ENCODE results near the gene MAML3. TPM values are rescaled to one million over a fixed set of nuclear protein-coding genes. Genes with fewer than 3 reads are reported as not detected.

MAML3 gene
- total RNA-seq, 1 donor from 2014 or later: 18.7 TPM

DNA sequence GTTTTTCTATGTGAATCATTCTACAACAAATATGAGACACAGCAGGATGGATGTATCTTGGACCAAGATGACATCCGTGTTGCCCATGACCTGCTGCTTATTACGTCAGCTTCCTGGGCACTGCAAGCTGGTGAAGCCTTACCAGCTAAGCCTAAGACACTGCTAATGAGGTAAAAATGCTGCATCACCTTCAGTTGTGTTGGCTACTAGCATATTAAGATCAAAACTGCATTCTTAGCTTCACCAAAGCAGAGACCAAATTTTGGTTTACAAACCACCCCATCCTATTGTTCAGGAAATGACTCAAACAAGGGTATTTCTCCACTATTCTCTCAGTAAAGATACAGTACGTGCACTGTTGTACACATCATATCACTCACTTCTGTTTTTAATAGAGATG lies 50.3 kb downstream of the MAML3 start:
- DNase-seq (ENCODE audit: extremely low read depth, low read depth, low spot score): no peak

- DNase-seq (ENCODE audit: extremely low read depth, low read depth, low spot score): no peak
Observed at GRCh38 chr4:140102421-140102820, 51.6 kb downstream of the MAML3 start.

GRCh38 chr4:140100771-140101170 lies 53.2 kb downstream of the MAML3 start:
- no peak for DNase-seq (ENCODE audit: extremely low read depth, low read depth, low spot score)

DNA sequence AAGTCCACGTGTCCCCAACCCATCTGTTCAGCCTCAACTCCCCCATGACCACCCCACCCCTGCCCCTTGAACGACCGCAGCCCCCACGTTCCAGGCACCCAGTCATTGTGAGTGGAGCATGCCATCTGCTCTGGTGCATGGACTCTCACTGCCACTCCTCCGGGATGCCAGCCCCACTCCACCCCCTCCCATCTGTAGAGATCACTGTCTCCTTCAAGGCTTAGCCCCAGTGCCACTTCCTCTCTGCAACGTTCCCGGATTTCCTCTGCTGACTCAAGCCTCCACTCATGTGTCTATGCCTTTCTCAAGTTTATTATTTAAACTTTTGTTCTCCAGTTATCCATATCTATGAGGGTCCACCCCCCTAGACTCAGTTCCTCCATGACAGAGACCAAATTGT lies 54.0 kb downstream of the MAML3 start:
- DNase-seq (ENCODE audit: extremely low read depth, low read depth, low spot score): no peak

DNA sequence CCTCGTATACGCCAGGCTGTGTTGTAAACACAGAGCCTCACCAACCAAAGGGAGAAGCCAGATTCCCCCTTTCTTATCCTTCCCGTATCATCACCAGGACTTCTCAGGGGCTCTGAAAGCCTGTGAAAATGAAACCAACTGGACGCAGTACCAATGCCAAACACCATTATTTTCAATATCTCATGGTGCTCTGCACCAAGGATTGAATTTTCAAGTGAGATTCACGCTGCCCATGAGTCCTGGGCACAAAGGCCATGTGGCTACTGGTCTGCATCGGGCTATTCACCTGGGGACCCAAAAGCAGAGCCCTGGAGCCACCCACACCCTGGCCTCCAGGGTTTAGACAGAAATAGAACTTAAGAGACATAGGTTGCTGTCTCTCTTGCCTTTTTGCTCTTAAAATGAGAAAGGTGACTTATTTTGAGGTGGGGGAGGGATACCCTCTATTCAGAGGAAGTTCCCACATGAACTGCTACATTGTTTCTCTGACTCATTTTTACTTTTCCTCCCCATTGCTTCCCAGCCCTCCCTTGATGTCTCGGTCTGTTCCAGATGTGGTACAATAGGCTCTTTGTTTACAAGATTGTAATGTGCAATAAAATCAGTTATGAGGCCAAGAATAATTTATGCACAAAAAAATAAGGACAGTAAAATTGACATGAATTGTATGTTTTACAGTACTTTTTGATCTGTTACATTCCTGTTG lies 55.4 kb downstream of the MAML3 start:
- no peak for DNase-seq (ENCODE audit: extremely low read depth, low read depth, low spot score)

GRCh38 chr4:140097572-140097971 lies 56.4 kb downstream of the MAML3 start:
- no peak for DNase-seq (ENCODE audit: extremely low read depth, low read depth, low spot score)

GRCh38 chr4:140096921-140097320 lies 57.1 kb downstream of the MAML3 start:
- no peak for DNase-seq (ENCODE audit: extremely low read depth, low read depth, low spot score)

DNA sequence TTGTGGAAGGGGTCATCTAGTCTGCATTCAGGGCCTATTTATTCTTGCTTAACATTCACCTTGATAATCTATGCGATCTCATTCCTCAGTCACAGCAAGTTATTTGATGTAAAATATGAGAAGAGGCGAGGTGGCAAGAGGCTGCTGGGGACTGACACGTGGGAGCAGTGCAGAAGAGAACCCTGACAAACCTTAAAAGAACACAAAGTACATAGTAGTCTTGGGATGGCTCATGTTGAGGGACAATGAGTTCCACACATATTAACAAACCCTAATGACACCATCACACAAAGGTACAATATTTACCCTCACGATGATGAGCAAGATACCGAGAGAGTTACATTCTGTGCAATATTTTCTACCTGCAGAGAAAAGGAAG lies 57.5 kb downstream of the MAML3 start:
- no peak for DNase-seq (ENCODE audit: extremely low read depth, low read depth, low spot score)

DNA sequence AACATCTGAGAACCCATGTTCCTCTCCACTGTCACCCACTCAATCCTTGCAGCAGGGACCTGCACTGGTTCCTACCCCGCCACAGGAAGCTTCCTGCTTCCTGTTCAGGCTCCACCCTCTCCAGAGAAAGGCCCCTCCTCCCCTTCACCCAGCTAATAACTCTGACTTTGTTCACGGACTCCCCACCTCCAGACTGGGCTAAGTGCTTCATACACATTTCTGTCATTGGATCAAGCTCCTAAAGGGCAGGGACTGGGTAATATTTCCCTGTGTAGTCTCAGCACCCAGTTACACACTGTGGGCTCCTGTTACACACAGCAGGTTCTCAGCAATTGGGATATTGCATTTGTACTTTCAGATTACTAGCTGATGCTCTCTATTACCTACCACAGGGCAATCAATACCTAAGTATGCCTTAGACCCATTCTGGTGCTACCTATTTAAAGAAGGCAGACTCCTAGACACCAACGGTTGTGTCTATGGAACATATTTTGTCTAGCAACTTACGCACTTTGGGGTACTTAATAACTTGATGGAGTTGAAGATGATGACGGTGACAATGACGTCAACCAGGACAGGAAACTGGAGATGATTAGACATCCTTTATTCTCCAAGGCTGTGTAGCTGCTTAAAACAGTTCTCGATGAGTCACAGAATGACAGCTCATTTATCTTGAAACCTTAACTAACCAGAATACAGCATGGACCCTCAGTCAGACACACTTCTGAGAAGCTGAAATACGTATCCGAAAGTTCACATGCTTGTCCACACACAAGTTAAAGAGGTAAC lies 58.1 kb downstream of the MAML3 start:
- DNase-seq (ENCODE audit: extremely low read depth, low read depth, low spot score): peak; percentile 99

- no peak for DNase-seq (ENCODE audit: extremely low read depth, low read depth, low spot score)
Observed at GRCh38 chr4:140094438-140095420, 59.3 kb downstream of the MAML3 start.

- DNase-seq (ENCODE audit: extremely low read depth, low read depth, low spot score): no peak
Observed at GRCh38 chr4:140092094-140092851, 61.7 kb downstream of the MAML3 start.

DNA sequence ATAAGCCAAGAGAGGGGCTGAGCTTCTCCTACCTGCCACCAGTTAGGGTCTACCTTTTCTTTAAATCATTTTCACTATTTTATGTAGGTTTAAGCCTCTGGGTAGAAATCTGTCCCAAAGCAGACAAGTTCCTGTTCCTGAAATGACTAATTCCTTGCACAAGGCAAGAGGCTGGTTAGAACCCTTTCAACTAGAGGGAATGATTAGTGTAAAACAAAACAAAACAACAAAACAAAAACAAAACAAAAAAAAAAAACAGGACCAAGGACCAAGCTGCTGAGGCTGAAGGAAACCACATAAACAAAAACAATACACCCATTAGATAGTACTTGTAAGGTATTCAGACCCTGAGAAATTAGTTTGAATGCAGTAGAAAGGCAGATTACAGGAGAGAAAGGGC lies 62.7 kb downstream of the MAML3 start:
- DNase-seq (ENCODE audit: extremely low read depth, low read depth, low spot score): no peak

DNA sequence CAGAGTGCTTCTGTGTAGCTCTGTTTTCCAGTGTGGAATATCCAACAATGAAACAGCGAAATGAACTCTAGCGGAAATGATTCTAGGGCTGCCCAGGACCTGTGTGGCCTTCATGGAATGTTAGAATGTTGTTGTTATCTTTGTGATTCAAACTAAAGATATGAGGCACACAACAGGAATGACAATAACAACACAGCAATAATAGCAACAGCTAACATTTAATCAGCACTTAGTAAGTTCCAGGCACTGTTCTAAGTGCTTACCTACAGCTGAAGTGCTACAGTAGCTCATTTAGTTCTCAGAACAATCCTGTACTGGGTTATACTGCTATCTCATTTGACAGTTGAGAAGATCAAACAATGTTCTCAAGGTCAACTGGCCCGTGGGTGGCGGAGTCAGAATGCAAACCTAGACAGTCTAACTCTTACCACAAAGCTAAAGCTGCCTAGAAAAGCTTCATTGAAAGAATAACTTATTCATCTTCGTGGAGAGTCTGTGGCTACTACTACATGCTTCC lies 63.7 kb downstream of the MAML3 start:
- DNase-seq (ENCODE audit: extremely low read depth, low read depth, low spot score): peak; percentile 88

GRCh38 chr4:140089216-140089615 lies 64.8 kb downstream of the MAML3 start:
- no peak for DNase-seq (ENCODE audit: extremely low read depth, low read depth, low spot score)

DNA sequence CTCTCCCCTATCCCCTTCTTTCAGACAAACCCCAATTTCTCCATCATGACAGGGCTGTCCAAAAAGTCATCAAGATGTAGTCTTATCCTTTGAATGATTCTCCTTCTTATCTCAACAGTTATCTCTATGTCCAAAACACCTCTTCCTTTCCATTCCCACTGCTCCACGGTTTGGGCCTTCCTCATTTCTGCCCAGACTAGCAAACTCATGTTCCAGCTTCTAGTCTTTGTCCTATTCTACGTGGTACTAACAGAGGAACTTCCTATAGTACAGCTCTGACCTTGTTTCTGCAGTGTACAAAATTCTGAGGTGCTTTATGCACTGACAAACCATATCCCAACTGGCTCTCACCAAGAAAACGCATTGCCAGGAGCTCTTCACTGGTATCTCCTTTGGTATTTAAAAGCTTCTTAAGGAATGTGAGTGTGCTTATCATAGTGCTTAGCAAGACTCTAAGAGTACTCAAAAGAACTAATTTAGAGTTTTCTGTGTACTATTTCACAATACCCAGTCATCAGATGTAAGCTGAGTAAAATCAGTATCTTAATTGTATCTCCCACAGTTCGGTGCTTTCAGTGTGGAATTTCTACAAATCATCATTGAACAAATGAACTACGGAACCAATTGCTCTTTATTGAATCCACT lies 65.5 kb downstream of the MAML3 start:
- DNase-seq (ENCODE audit: extremely low read depth, low read depth, low spot score): no peak

DNA sequence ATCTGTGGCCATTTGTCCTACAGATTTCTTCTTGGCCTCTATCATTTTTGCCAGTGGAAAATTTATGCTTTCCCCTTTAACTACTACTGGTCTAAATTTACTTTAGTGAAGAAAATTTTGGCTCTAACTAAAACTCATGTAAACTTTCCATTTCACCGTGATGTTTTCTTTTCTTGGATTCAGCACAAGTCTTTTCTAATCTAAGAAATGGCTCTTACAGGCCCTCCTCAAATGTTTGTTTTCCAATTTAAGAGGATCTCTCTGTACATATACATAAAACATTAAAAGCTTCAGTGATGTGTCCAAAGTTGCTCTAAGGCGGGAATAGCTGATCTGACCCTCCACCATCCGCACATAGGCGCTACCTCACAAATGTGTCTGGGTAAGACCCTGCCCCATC lies 68.1 kb downstream of the MAML3 start:
- no peak for DNase-seq (ENCODE audit: extremely low read depth, low read depth, low spot score)

- DNase-seq (ENCODE audit: extremely low read depth, low read depth, low spot score): no peak
Observed at GRCh38 chr4:140085062-140085622, 68.8 kb downstream of the MAML3 start.

- DNase-seq (ENCODE audit: extremely low read depth, low read depth, low spot score): no peak
Observed at GRCh38 chr4:140084385-140084784, 69.6 kb downstream of the MAML3 start.

DNA sequence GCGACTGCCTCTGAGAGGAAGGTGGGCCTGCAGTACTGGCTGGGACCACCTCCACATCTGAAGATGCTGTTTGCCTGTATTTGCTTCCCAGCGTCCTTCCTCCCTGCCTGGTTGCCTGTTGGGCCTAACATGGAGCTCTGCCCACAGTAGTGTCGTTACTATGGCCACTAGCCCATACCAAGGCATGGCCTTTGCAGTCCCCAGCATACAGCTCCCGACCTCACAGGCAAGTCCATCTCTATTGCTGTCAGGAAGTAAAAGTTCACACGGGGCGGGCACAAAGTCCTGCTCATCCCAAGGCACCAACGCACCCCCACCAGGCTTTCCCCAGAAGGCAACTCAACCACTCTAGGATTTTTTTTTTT lies 71.6 kb downstream of the MAML3 start:
- DNase-seq (ENCODE audit: extremely low read depth, low read depth, low spot score): no peak
